CD4-positive, CD25-positive, alpha-beta regulatory T cell (primary cell): ENCODE data around the gene KRTAP10-4. TPM values are rescaled to one million over a fixed set of nuclear protein-coding genes. Genes with fewer than 3 reads are reported as not detected.

Experiments used
- ATAC-seq, 2 donors: fragments of 150-1000 bp; cut with Tn5 transposase; one replicate each; pipeline ENCODE4 v1.10.0; 2021; ENCODE audit warnings: low read depth in 2 of 2, moderate number of reproducible peaks in 2 of 2, moderate library complexity in 1 of 2
- DNase-seq, 3 donors: peaks; one replicate each; pipeline versions ENCODE4 v3.0.0 to v3.0.0-alpha.2; 2012 to 2022; ENCODE audit warnings: mixed read lengths in 1 of 3
- H3K27ac ChIP-seq: one replicate; pipeline ENCODE4 v1.7.0; 2013; ENCODE audit warnings: mild to moderate bottlenecking, low read length; ENCODE audit not compliant: insufficient read depth, poor library complexity, severe bottlenecking
- H3K27me3 ChIP-seq: one replicate; pipeline ENCODE4 v1.7.0; 2013; ENCODE audit warnings: low read length; ENCODE audit not compliant: control insufficient read depth, insufficient read depth
- H3K36me3 ChIP-seq: one replicate; pipeline ENCODE4 v1.7.0; 2013; ENCODE audit warnings: mild to moderate bottlenecking, low read length, moderate library complexity; ENCODE audit not compliant: control insufficient read depth, insufficient read depth
- H3K4me1 ChIP-seq: 2 replicates; pipeline ENCODE4 v1.7.0; 2013; ENCODE audit warnings: mild to moderate bottlenecking, low read length; ENCODE audit not compliant: insufficient read depth, control insufficient read depth, poor library complexity, severe bottlenecking
- H3K4me3 ChIP-seq: one replicate; pipeline ENCODE4 v1.7.0; 2013; ENCODE audit warnings: low read depth, mild to moderate bottlenecking, low read length, moderate library complexity
- H3K9me3 ChIP-seq, 2 experiments: 1 replicate in 1 of 2; 2 replicates in 1 of 2; pipeline ENCODE4 v1.7.0; 2013; ENCODE audit warnings: low read length in 2 of 2, mild to moderate bottlenecking in 1 of 2, moderate library complexity in 1 of 2; ENCODE audit not compliant: control insufficient read depth in 2 of 2
- H3K27ac Mint-ChIP-seq, 3 donors: one replicate each; pipeline ENCODE4 v1.8.0; 2020 to 2022; ENCODE audit warnings: mild to moderate bottlenecking in 3 of 3, mixed read lengths in 3 of 3, moderate library complexity in 2 of 3
- H3K27me3 Mint-ChIP-seq: one replicate; pipeline ENCODE4 v1.8.0; 2022; ENCODE audit warnings: mild to moderate bottlenecking, mixed read lengths
- H3K36me3 Mint-ChIP-seq: one replicate; pipeline ENCODE4 v1.8.0; 2020; ENCODE audit warnings: mixed read lengths
- H3K4me1 Mint-ChIP-seq, 4 donors: one replicate each; pipeline ENCODE4 v1.8.0; 2020 to 2022; ENCODE audit warnings: mixed read lengths in 4 of 4, mild to moderate bottlenecking in 1 of 4
- H3K4me3 Mint-ChIP-seq, 4 donors: one replicate each; pipeline ENCODE4 v1.8.0; 2020 to 2022; ENCODE audit warnings: mild to moderate bottlenecking in 4 of 4, mixed read lengths in 4 of 4, moderate library complexity in 3 of 4
- H3K9me3 Mint-ChIP-seq, 7 donors: one replicate each; pipeline ENCODE4 v1.8.0; 2020 to 2022; ENCODE audit warnings: mixed read lengths in 7 of 7, mild to moderate bottlenecking in 3 of 7, moderate library complexity in 2 of 7
- polyA plus RNA-seq, 4 donors: library from polyadenylated mRNA; unstranded; fragments of 300-500 nt; fragmentation: Illumina TruSeq; gene quantifications; one replicate each; pipeline ENCODE4 v1.2.3, GENCODE V29; 2021
- total RNA-seq: library from RNA; stranded (reverse); gene quantifications from one replicate; pipeline ENCODE4 v1.2.3, GENCODE V29; 2022

KRTAP10-4 gene
- total and polyA plus RNA-seq, 5 donors from 2014 or later, result not detected

- H3K36me3 Mint-ChIP-seq, result peaks cover 4% of the 10 kb centered on the region
- peak overlapping the region in 2 of 3 donors; percentile 68 to 71 for H3K27ac Mint-ChIP-seq
- ATAC-seq, result no peak
- peaks cover 5 to 26% (median 16%) of the 10 kb centered on the region in 7 donors for H3K9me3 Mint-ChIP-seq
- Histone ChIP-seq H3K27ac (no peak overlapping the region), H3K27me3 (no peaks in the 10 kb centered on the region), H3K36me3 (no peaks in the 10 kb centered on the region), H3K4me1 (peaks cover 24% of the 10 kb centered on the region), H3K9me3 (peaks cover 11 to 15% of the 10 kb centered on the region in 2 experiments), H3K4me3 (no peak overlapping the region)
- H3K4me1 Mint-ChIP-seq, result peaks cover 17 to 56% (median 21%) of the 10 kb centered on the region in 4 donors
- DNase-seq, result no peak
- no peak overlapping the region for H3K4me3 Mint-ChIP-seq
- no peaks in the 10 kb centered on the region for H3K27me3 Mint-ChIP-seq
These were observed 42.5 kb downstream of the KRTAP10-4 start for GRCh38 chr21:44615911-44616590.

GRCh38 chr21:44616591-44616926, 43.0 kb downstream of the KRTAP10-4 start:
- ATAC-seq (no peak), DNase-seq (no peak)
- Mint-ChIP-seq H3K4me1 (peaks cover 17 to 56% (median 21%) of the 10 kb centered on the region in 4 donors), H3K27ac (peak overlapping the region in 2 of 3 donors; percentile 68 to 71), H3K36me3 (peaks cover 4% of the 10 kb centered on the region), H3K27me3 (no peaks in the 10 kb centered on the region), H3K9me3 (peaks cover 3 to 22% (median 16%) of the 10 kb centered on the region in 7 donors), H3K4me3 (no peak overlapping the region)
- H3K4me3 ChIP-seq, result no peak overlapping the region
- H3K4me1 ChIP-seq, result peaks cover 24% of the 10 kb centered on the region
- peaks cover 10% of the 10 kb centered on the region in 2 experiments for H3K9me3 ChIP-seq
- H3K36me3 ChIP-seq, result no peaks in the 10 kb centered on the region
- no peak overlapping the region for H3K27ac ChIP-seq
- H3K27me3 ChIP-seq, result no peaks in the 10 kb centered on the region

- no peak overlapping the region for H3K4me3 ChIP-seq
- Mint-ChIP-seq H3K4me3 (no peak overlapping the region), H3K4me1 (peaks cover 17 to 56% (median 21%) of the 10 kb centered on the region in 4 donors)
These were observed 43.6 kb downstream of the KRTAP10-4 start for GRCh38 chr21:44617071-44617501.

GRCh38 chr21:44618504-44618903, 45.0 kb downstream of the KRTAP10-4 start:
- H3K4me3 ChIP-seq, result peak overlapping the region; percentile 58
- Mint-ChIP-seq H3K9me3 (peaks cover 5 to 33% (median 18%) of the 10 kb centered on the region in 7 donors), H3K4me3 (peak overlapping the region; percentile 51 to 81 (median 68))

More at GRCh38 chr21:44617071-44617501, 43.6 kb downstream of the KRTAP10-4 start:
- H3K27ac ChIP-seq, result no peak overlapping the region
- H3K27me3 ChIP-seq, result no peaks in the 10 kb centered on the region
- no peaks in the 10 kb centered on the region for H3K36me3 ChIP-seq
- H3K9me3 ChIP-seq, result peaks cover 6 to 8% of the 10 kb centered on the region in 2 experiments
- ATAC-seq, result no peak
- Mint-ChIP-seq H3K27ac (peak overlapping the region; percentile 20 to 93 (median 68)), H3K36me3 (peaks cover 4% of the 10 kb centered on the region), H3K9me3 (peaks cover 5 to 22% (median 16%) of the 10 kb centered on the region in 7 donors), H3K27me3 (no peaks in the 10 kb centered on the region)
- H3K4me1 ChIP-seq, result peaks cover 24% of the 10 kb centered on the region
- no peak for DNase-seq

GRCh38 chr21:44618909-44619308, 45.4 kb downstream of the KRTAP10-4 start:
- Mint-ChIP-seq H3K27ac (peak overlapping the region; percentile 81 to 97 (median 93)), H3K36me3 (peaks cover 20% of the 10 kb centered on the region), H3K9me3 (peaks cover 5 to 37% (median 22%) of the 10 kb centered on the region in 7 donors), H3K4me1 (peaks cover 19 to 54% (median 21%) of the 10 kb centered on the region in 4 donors), H3K4me3 (peak overlapping the region; percentile 51 to 81 (median 68)), H3K27me3 (no peaks in the 10 kb centered on the region)
- DNase-seq (peak; percentile 32 to 85 (median 76)), ATAC-seq (peak; percentile 98 to 100)
- Histone ChIP-seq H3K9me3 (peaks cover 16 to 19% of the 10 kb centered on the region in 2 experiments), H3K36me3 (no peaks in the 10 kb centered on the region), H3K27ac (peak overlapping the region; percentile 70), H3K4me3 (peak overlapping the region; percentile 58), H3K4me1 (peaks cover 24% of the 10 kb centered on the region), H3K27me3 (no peaks in the 10 kb centered on the region)

More at GRCh38 chr21:44618504-44618903, 45.0 kb downstream of the KRTAP10-4 start:
- DNase-seq (no peak), ATAC-seq (peak; percentile 15)
- no peaks in the 10 kb centered on the region for H3K36me3 ChIP-seq
- peak overlapping the region; percentile 70 for H3K27ac ChIP-seq
- peak overlapping the region; percentile 81 to 97 (median 93) for H3K27ac Mint-ChIP-seq
- H3K9me3 ChIP-seq, result peaks cover 12 to 15% of the 10 kb centered on the region in 2 experiments
- no peaks in the 10 kb centered on the region for H3K27me3 ChIP-seq
- H3K4me1 ChIP-seq, result peaks cover 24% of the 10 kb centered on the region
- peaks cover 17 to 54% (median 21%) of the 10 kb centered on the region in 4 donors for H3K4me1 Mint-ChIP-seq
- no peaks in the 10 kb centered on the region for H3K27me3 Mint-ChIP-seq
- peaks cover 17% of the 10 kb centered on the region for H3K36me3 Mint-ChIP-seq

GRCh38 chr21:44619886-44620285, 46.4 kb downstream of the KRTAP10-4 start:
- Mint-ChIP-seq H3K9me3 (peaks cover 5 to 45% (median 30%) of the 10 kb centered on the region in 7 donors), H3K27me3 (peaks cover 3% of the 10 kb centered on the region), H3K4me1 (peaks cover 20 to 50% (median 22%) of the 10 kb centered on the region in 4 donors), H3K27ac (peak overlapping the region in 2 of 3 donors; percentile 44 to 81), H3K36me3 (peaks cover 20% of the 10 kb centered on the region), H3K4me3 (peak overlapping the region in 2 of 4 donors; percentile 29 to 31)
- Histone ChIP-seq H3K27ac (no peak overlapping the region), H3K4me1 (peaks cover 24% of the 10 kb centered on the region), H3K9me3 (peaks cover 25 to 28% of the 10 kb centered on the region in 2 experiments), H3K27me3 (no peaks in the 10 kb centered on the region), H3K36me3 (no peaks in the 10 kb centered on the region), H3K4me3 (no peak overlapping the region)
- ATAC-seq (no peak), DNase-seq (no peak)

- Mint-ChIP-seq H3K4me1 (peaks cover 15 to 27% (median 19%) of the 10 kb centered on the region in 4 donors), H3K27ac (no peak overlapping the region), H3K4me3 (no peak overlapping the region), H3K27me3 (peaks cover 5% of the 10 kb centered on the region), H3K36me3 (peaks cover 20% of the 10 kb centered on the region), H3K9me3 (peaks cover 5 to 45% (median 30%) of the 10 kb centered on the region in 7 donors)
- no peak overlapping the region for H3K4me3 ChIP-seq
- no peak overlapping the region for H3K27ac ChIP-seq
- H3K9me3 ChIP-seq, result peaks cover 25 to 28% of the 10 kb centered on the region in 2 experiments
- DNase-seq, result no peak
- H3K36me3 ChIP-seq, result no peaks in the 10 kb centered on the region
- no peaks in the 10 kb centered on the region for H3K27me3 ChIP-seq
- no peak for ATAC-seq
- H3K4me1 ChIP-seq, result peaks cover 11% of the 10 kb centered on the region
These were observed 50.0 kb downstream of the KRTAP10-4 start for GRCh38 chr21:44623575-44623974.
